H1 (cell line): ENCODE data around the gene SLC22A3. TPM values are rescaled to one million over a fixed set of nuclear protein-coding genes. Genes with fewer than 3 reads are reported as not detected.

Source experiments
- CEBPB ChIP-seq: IDR thresholded peaks from 2 replicates; pipeline ENCODE4 v1.6.1; 2012; ENCODE audit warnings: low read depth, low read length
- GABPA ChIP-seq: IDR thresholded peaks from 2 replicates; pipeline ENCODE4 v1.6.1; 2011; ENCODE audit warnings: mild to moderate bottlenecking, low read length, moderate library complexity, borderline replicate concordance; ENCODE audit not compliant: insufficient read depth
- KDM1A ChIP-seq: fragments of 200-600, 300-600 bp; sonication (generic); IDR thresholded peaks from 2 replicates; pipeline ENCODE4 v1.7.1; 2016; ENCODE audit warnings: mild to moderate bottlenecking, low read length, borderline replicate concordance
- NANOG ChIP-seq: IDR thresholded peaks from 2 replicates; pipeline ENCODE4 v1.6.1; 2011; ENCODE audit warnings: low read length, low read depth, mild to moderate bottlenecking, inconsistent platforms; ENCODE audit not compliant: insufficient read depth, poor library complexity, severe bottlenecking
- PHF8 ChIP-seq: fragments of 200-600 bp; sonication (generic); conservative IDR thresholded peaks from 2 replicates; pipeline ENCODE4 v1.7.1; 2012; ENCODE audit warnings: low read depth, mild to moderate bottlenecking, inconsistent platforms, low read length, moderate library complexity
- POLR2A ChIP-seq, 2 experiments: IDR thresholded peaks; 1 replicate in 1 of 2; 2 replicates in 1 of 2; pipeline ENCODE4 v1.6.1; 2011; ENCODE audit warnings: low read depth in 2 of 2, low read length in 2 of 2, mild to moderate bottlenecking in 2 of 2; ENCODE audit errors: control extremely low read depth in 1 of 2
- RAD21 ChIP-seq, 2 experiments: IDR thresholded peaks in 1 of 2; conservative IDR thresholded peaks in 1 of 2; 2 replicates each; pipeline ENCODE4 v1.6.1; 2011; ENCODE audit warnings: low read depth in 2 of 2, low read length in 2 of 2, improper control_type of control experiment in 1 of 2, inconsistent platforms in 1 of 2, mild to moderate bottlenecking in 1 of 2, moderate library complexity in 1 of 2
- RBBP5 ChIP-seq: IDR thresholded peaks from 2 replicates; pipeline ENCODE4 v1.7.1; 2012; ENCODE audit warnings: low read depth, mild to moderate bottlenecking, inconsistent platforms, low read length, moderate library complexity, borderline replicate concordance
- RFX5 ChIP-seq: IDR thresholded peaks from 2 replicates; pipeline ENCODE4 v1.6.1; 2011; ENCODE audit warnings: low read depth, low read length, improper control_type of control experiment, borderline replicate concordance
- RXRA ChIP-seq: IDR thresholded peaks from 2 replicates; pipeline ENCODE4 v1.6.1; 2011; ENCODE audit warnings: low read depth, mild to moderate bottlenecking, low read length, moderate library complexity; ENCODE audit not compliant: insufficient read depth
- SAP30 ChIP-seq: fragments of 300-600 bp; sonication (generic); IDR thresholded peaks from 2 replicates; pipeline ENCODE4 v1.7.1; 2012; ENCODE audit warnings: low read length, moderate library complexity, mild to moderate bottlenecking, inconsistent platforms; ENCODE audit not compliant: insufficient read depth, insufficient replicate concordance
- TAF1 ChIP-seq: IDR thresholded peaks from 2 replicates; pipeline ENCODE4 v1.6.1; 2011; ENCODE audit warnings: mild to moderate bottlenecking, low read depth, low read length
- TBP ChIP-seq: IDR thresholded peaks from 2 replicates; pipeline ENCODE4 v1.6.1; 2011; ENCODE audit warnings: low read depth, low read length, improper control_type of control experiment
- YY1 ChIP-seq: IDR thresholded peaks from 2 replicates; pipeline ENCODE4 v1.6.1; 2011; ENCODE audit warnings: low read depth, mild to moderate bottlenecking, low read length
- polyA plus RNA-seq, 7 experiments: library from polyadenylated mRNA; depleted of rRNA in 3 of 7; stranded (reverse) in 5 of 7; unstranded in 2 of 7; fragments of >200 nt in 5 of 7; fragments of 200-250 nt in 2 of 7; gene quantifications; 1 replicate in 5 of 7; 2 replicates in 1 of 7; 4 replicates in 1 of 7; pipeline versions ENCODE4 v1.2.1 to v1.2.3, GENCODE V29; 2011 to 2013; ENCODE audit warnings: missing spikeins in 2 of 7, mixed read lengths in 2 of 7
- total RNA-seq: library from RNA; stranded (reverse); fragmentation: NEBNext Ultra II Directional; extraction: Animal tissue kit (Norgen Biotek cat#: 25700); gene quantifications from 2 replicates; pipeline ENCODE4 v1.2.1, GENCODE V29; 2021
- TF ChIP-seq, protein P1 (sequence below): IDR thresholded peaks from 2 replicates; pipeline ENCODE4 v1.6.1; 2011; ENCODE audit warnings: low read depth, mild to moderate bottlenecking, low read length; ENCODE audit not compliant: insufficient read depth
- TF ChIP-seq, protein P2 (sequence below): IDR thresholded peaks from 2 replicates; pipeline ENCODE4 v1.6.1; 2012; ENCODE audit warnings: inconsistent platforms

Gene SLC22A3
- total and polyA plus RNA-seq, 2 of the 8 experiments (the other 6 are each of a cell fraction or from before 2014, with no cell fraction given): 1.0 to 2.9 TPM

DNA sequence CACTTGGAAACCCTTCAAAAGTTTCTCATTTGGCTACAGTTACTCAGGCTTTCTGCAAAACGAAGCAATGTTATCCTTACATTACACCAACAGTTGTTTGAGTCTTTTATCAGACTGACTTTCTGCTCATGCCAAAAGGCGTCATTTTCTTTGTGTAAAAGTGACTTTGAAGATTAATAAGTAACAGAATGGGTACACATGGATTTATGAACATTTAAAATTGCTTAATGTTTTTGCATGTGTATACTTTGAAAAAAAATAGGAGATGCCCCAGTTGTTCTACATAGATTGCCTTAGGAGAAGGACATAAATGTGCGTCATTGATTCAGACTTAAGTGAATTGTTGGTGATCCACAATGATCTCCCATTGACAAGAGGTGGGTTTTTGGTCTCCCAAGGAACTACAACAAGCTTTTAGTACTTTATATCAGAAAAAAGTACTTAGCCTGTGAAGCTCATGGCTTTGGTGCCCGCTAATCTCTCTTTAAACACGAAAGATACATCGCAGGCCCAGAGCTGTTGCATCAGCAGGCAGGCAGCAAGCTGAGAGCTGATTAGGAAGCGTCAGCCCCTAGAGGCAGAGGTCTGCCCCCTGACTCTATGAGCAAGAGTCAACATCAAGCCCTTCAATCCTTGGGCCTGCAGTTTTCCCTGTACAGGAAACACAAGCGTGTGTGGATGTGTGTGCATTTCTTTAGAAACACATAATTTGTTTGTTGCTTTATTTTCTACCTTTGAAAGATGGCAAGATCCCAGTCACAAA, 45.9 kb downstream of the SLC22A3 start (continued):
- TF ChIP-seq RAD21 (IDR thresholded peaks at IDR 0.05 in 1 of 2, conservative IDR thresholded peaks at IDR 0.05 in 1 of 2; ENCODE audit: low read depth in 2 of 2, low read length in 2 of 2): peak in 1 of 2 experiments; percentile 26; a peak in 1 of 4 replicates
- no peak for TF ChIP-seq POLR2A (IDR thresholded peaks at IDR 0.05; ENCODE audit: control extremely low read depth in 1 of 2, low read depth in 2 of 2, low read length in 2 of 2)
- TF ChIP-seq NANOG: no peak
- TF ChIP-seq, protein P1, sequence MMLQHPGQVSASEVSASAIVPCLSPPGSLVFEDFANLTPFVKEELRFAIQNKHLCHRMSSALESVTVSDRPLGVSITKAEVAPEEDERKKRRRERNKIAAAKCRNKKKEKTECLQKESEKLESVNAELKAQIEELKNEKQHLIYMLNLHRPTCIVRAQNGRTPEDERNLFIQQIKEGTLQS: peak; percentile 67
- TF ChIP-seq CEBPB: peak; percentile 80
- TF ChIP-seq RFX5: no peak
- TF ChIP-seq PHF8: no peak
- TF ChIP-seq RXRA: no peak
- TF ChIP-seq TBP: no peak
- TF ChIP-seq SAP30: no peak
- no peak for TF ChIP-seq RBBP5
- TF ChIP-seq, protein P2, sequence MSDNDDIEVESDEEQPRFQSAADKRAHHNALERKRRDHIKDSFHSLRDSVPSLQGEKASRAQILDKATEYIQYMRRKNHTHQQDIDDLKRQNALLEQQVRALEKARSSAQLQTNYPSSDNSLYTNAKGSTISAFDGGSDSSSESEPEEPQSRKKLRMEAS: no peak
- TF ChIP-seq TAF1: no peak
- TF ChIP-seq KDM1A: no peak
- TF ChIP-seq GABPA: no peak
- no peak for TF ChIP-seq YY1
